ENCODE results near the gene LINC00237. TPM values are rescaled to one million over a fixed set of nuclear protein-coding genes. Genes with fewer than 3 reads are reported as not detected.

The LINC00237 gene
- total RNA-seq, 2 donors from 2014 or later = 2.0 TPM; not detected in 1

GRCh38 chr20:21083825-21084325 lies 22.3 kb downstream of the LINC00237 start:
- no peaks in the 10 kb centered on the region for H3K27me3 Mint-ChIP-seq (ENCODE audit: insufficient read depth)

DNA sequence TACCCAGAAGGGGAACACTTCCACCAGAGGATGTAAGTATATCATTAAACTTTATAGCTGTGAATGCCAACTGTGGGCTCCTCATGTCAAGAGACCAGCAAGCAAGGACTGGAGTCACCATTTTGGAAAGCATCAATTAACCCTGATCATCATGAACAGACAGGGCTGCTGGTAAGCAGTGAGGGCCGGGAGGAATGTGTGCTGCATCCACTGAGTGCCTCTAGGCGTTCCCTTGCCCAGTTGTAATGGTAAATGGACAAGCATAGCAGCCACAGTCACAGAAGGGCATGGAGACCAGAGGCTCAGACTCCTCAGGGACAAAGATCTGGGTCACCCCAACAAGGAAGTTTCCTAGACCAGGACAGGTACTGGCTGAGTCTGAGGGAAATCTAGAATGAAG lies 23.6 kb downstream of the LINC00237 start:
- H3K36me3 Mint-ChIP-seq (ENCODE audit: low read depth) = no peaks in the 10 kb centered on the region
- H3K4me1 Mint-ChIP-seq = no peaks in the 10 kb centered on the region
- no peaks in the 10 kb centered on the region for H3K9me3 Mint-ChIP-seq
- Histone ChIP-seq H3K9ac (ENCODE audit: extremely low read depth, low read length, poor library complexity, severe bottlenecking) (no peak overlapping the region), H3K4me3 (ENCODE audit: low read length) (no peak overlapping the region), H3K9me3 (ENCODE audit: control insufficient read depth, low read length) (no peaks in the 10 kb centered on the region), H3K36me3 (ENCODE audit: control insufficient read depth, insufficient read depth, low read length) (no peaks in the 10 kb centered on the region), H3K4me1 (ENCODE audit: control insufficient read depth, insufficient read depth, low read length) (no peaks in the 10 kb centered on the region), H3K27me3 (ENCODE audit: control insufficient read depth, insufficient read depth, low read length, poor library complexity, severe bottlenecking) (no peaks in the 10 kb centered on the region), H3K27ac (ENCODE audit: low read depth, low read length) (no peak overlapping the region)
- no peak for TF ChIP-seq CTCF (conservative IDR thresholded peaks at IDR 0.05)
- WGBS, 2 experiments (ENCODE audit: insufficient coverage in 1 of 2, insufficient read length in 1 of 2) = 84 to 86% methylated on average over 2 of the region's 2 CpGs
- H3K27ac Mint-ChIP-seq = no peak overlapping the region
- DNase-seq = no peak
- no peaks in the 10 kb centered on the region for H3K27me3 Mint-ChIP-seq (ENCODE audit: insufficient read depth)
- no peak overlapping the region for H3K4me3 Mint-ChIP-seq

More at GRCh38 chr20:21083825-21084325, 22.3 kb downstream of the LINC00237 start:
- Histone ChIP-seq H3K27me3 (ENCODE audit: control insufficient read depth, insufficient read depth, low read length, poor library complexity, severe bottlenecking) (no peaks in the 10 kb centered on the region), H3K4me3 (ENCODE audit: low read length) (no peak overlapping the region), H3K4me1 (ENCODE audit: control insufficient read depth, insufficient read depth, low read length) (no peaks in the 10 kb centered on the region), H3K36me3 (ENCODE audit: control insufficient read depth, insufficient read depth, low read length) (no peaks in the 10 kb centered on the region), H3K9me3 (ENCODE audit: control insufficient read depth, low read length) (no peaks in the 10 kb centered on the region), H3K9ac (ENCODE audit: extremely low read depth, low read length, poor library complexity, severe bottlenecking) (no peak overlapping the region), H3K27ac (ENCODE audit: low read depth, low read length) (no peak overlapping the region)
- no peaks in the 10 kb centered on the region for H3K9me3 Mint-ChIP-seq
- peaks cover 3% of the 10 kb centered on the region for H3K4me1 Mint-ChIP-seq
- no peak for TF ChIP-seq CTCF (conservative IDR thresholded peaks at IDR 0.05)
- DNase-seq = no peak
- H3K4me3 Mint-ChIP-seq = no peak overlapping the region
- H3K36me3 Mint-ChIP-seq (ENCODE audit: low read depth) = no peaks in the 10 kb centered on the region
- no peak overlapping the region for H3K27ac Mint-ChIP-seq
- 60 to 76% methylated on average over 1 to 2 of the region's 2 CpGs for WGBS, 2 experiments (ENCODE audit: insufficient coverage in 1 of 2, insufficient read length in 1 of 2)

GRCh38 chr20:21077809-21078345 lies 28.3 kb downstream of the LINC00237 start:
- H3K36me3 ChIP-seq (ENCODE audit: control insufficient read depth, insufficient read depth, low read length) = no peaks in the 10 kb centered on the region
- H3K9ac ChIP-seq (ENCODE audit: extremely low read depth, low read length, poor library complexity, severe bottlenecking) = no peak overlapping the region
- TF ChIP-seq CTCF (conservative IDR thresholded peaks at IDR 0.05) = no peak
- DNase-seq = no peak
- H3K9me3 ChIP-seq (ENCODE audit: control insufficient read depth, low read length) = no peaks in the 10 kb centered on the region
- no peak overlapping the region for H3K4me3 Mint-ChIP-seq
- H3K27ac ChIP-seq (ENCODE audit: low read depth, low read length) = no peak overlapping the region
- H3K9me3 Mint-ChIP-seq = no peaks in the 10 kb centered on the region
- 84 to 88% methylated on average over 3 to 4 of the region's 4 CpGs for WGBS, 2 experiments (ENCODE audit: insufficient coverage in 1 of 2, insufficient read length in 1 of 2)
- no peak overlapping the region for H3K4me3 ChIP-seq (ENCODE audit: low read length)
- no peak overlapping the region for H3K27ac Mint-ChIP-seq
- no peaks in the 10 kb centered on the region for H3K4me1 ChIP-seq (ENCODE audit: control insufficient read depth, insufficient read depth, low read length)
- no peaks in the 10 kb centered on the region for H3K36me3 Mint-ChIP-seq (ENCODE audit: low read depth)
- no peaks in the 10 kb centered on the region for H3K27me3 ChIP-seq (ENCODE audit: control insufficient read depth, insufficient read depth, low read length, poor library complexity, severe bottlenecking)
- no peaks in the 10 kb centered on the region for H3K4me1 Mint-ChIP-seq
- H3K27me3 Mint-ChIP-seq (ENCODE audit: insufficient read depth) = peaks cover 1% of the 10 kb centered on the region

Measured in endodermal cell (in vitro differentiated cells).